Natural killer cell (primary cell): ENCODE data around the gene PKM. TPM values are rescaled to one million over a fixed set of nuclear protein-coding genes. Genes with fewer than 3 reads are reported as not detected.
A peak's percentile ranks its signal among the peaks of the same experiment; 100 is the strongest.

Experiments
- ATAC-seq, 3 donors: fragments of 150-1000 bp in 2 of 3; fragments of 200-7000 bp in 1 of 3; cut with Tn5 transposase; 1 replicate in 1 of 3; 2 replicates in 2 of 3; pipeline ENCODE4 v1.10.0; 2021; ENCODE audit warnings: mild to moderate bottlenecking in 2 of 3, moderate library complexity in 2 of 3
- DNase-seq, 2 donors: peaks; one replicate each; pipeline versions ENCODE4 v3.0.0 to v3.0.0-alpha.2; 2013 to 2021; ENCODE audit warnings: mixed read lengths in 1 of 2
- H3K27ac ChIP-seq: one replicate; pipeline ENCODE4 v1.5.1; 2013; ENCODE audit warnings: mild to moderate bottlenecking, low read length
- H3K27me3 ChIP-seq: one replicate; pipeline ENCODE4 v1.6.1; 2013; ENCODE audit warnings: low read length; ENCODE audit not compliant: control insufficient read depth, insufficient read depth
- H3K36me3 ChIP-seq: one replicate; pipeline ENCODE4 v1.6.1; 2013; ENCODE audit warnings: low read length; ENCODE audit not compliant: control insufficient read depth, insufficient read depth
- H3K4me1 ChIP-seq: one replicate; pipeline ENCODE4 v1.6.1; 2013; ENCODE audit warnings: low read length; ENCODE audit not compliant: control insufficient read depth, insufficient read depth
- H3K4me3 ChIP-seq: one replicate; pipeline ENCODE4 v1.5.1; 2013; ENCODE audit warnings: low read length
- H3K9me3 ChIP-seq: one replicate; pipeline ENCODE4 v1.6.1; 2013; ENCODE audit warnings: low read length; ENCODE audit not compliant: control insufficient read depth, insufficient read depth
- H3K27ac Mint-ChIP-seq, 2 donors: one replicate each; pipeline ENCODE4 v1.8.0; 2022; ENCODE audit warnings: mild to moderate bottlenecking in 2 of 2, mixed read lengths in 2 of 2, moderate library complexity in 1 of 2
- H3K27me3 Mint-ChIP-seq, 2 donors: one replicate each; pipeline ENCODE4 v1.8.0; 2022; ENCODE audit warnings: low read depth in 2 of 2, mixed read lengths in 2 of 2
- H3K36me3 Mint-ChIP-seq: one replicate; pipeline ENCODE4 v1.8.0; 2022; ENCODE audit warnings: mixed read lengths
- H3K4me1 Mint-ChIP-seq, 2 donors: one replicate each; pipeline ENCODE4 v1.8.0; 2022; ENCODE audit warnings: mixed read lengths in 2 of 2
- H3K4me3 Mint-ChIP-seq: one replicate; pipeline ENCODE4 v1.8.0; 2022; ENCODE audit warnings: mild to moderate bottlenecking, moderate library complexity, mixed read lengths
- H3K9me3 Mint-ChIP-seq, 2 donors: one replicate each; pipeline ENCODE4 v1.8.0; 2022; ENCODE audit warnings: mixed read lengths in 2 of 2
- WGBS: methylation state at CpG from one replicate; pipeline ENCODE4 v1.1.7; 2013; ENCODE audit warnings: missing lambda C conversion rate; ENCODE audit not compliant: insufficient coverage; 5-methylcytosine and 5-hydroxymethylcytosine counted together
- intact Hi-C: fragments of 100-400 bp; cut with micrococcal nuclease; formaldehyde crosslinking; loops from one replicate; pipeline ENCODE4 v1.14.2; 2022
- total RNA-seq, 4 donors: library from RNA; stranded (reverse); fragments of 120-200 nt in 1 of 4; gene quantifications; one replicate each; pipeline versions ENCODE4 v1.2.3 to v1.2.4, GENCODE V29; 2013 to 2022
- TF ChIP-seq, protein P1 (sequence below): fragments of 200-600 bp; IDR thresholded peaks from one replicate; pipeline ENCODE4 v1.8.0; 2022; ENCODE audit warnings: antibody characterized with exemption

The PKM gene
- total RNA-seq, 3 donors from 2014 or later (not counting 1 experiment from before 2014, with no cell fraction given): 121 to 180 (median 155) TPM

DNA sequence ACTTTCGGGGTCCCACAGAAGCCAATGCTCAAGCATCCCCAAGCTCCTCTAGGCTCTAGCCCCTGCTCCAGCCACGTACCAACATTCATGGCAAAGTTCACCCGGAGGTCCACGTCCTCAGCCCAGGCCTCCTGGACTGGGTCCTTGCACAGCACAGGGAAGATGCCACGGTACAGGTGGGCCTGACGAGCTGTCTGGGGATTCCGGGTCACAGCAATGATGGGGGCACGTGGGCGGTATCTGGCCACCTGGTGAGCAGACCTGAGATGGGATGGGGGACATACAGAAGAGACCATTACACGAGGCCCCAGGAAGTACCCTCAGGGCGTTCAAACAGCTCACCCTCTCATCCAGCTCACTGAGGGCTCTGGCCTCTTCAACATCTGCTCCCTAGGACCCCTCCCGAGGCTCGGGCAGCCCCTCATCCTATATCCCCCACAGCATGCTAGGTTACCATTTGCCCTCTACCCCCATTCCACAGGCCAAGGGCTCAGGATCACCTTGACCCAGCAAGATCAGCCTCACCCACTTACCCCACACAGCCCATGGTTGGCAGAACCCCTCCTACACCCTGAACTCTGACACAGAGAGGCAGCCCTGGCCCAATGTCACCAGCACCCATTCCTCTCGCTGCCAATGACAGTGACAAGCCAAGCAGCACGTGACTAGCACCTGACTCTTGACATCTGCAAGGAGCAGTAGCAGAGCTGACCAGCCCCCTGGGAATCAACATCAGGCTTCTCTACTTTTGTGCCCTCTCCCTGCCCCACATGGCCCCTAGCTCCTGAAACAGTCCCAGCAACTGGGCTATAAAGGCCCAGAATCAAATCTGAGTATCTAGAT lies 30.4 kb downstream of the PKM start:
- no peak overlapping the region for H3K4me3 Mint-ChIP-seq
- H3K9me3 Mint-ChIP-seq: no peaks in the 10 kb centered on the region
- ATAC-seq (no peak), DNase-seq (no peak)
- H3K27me3 Mint-ChIP-seq: peaks cover 10 to 16% of the 10 kb centered on the region in 2 donors
- H3K27ac Mint-ChIP-seq: peak overlapping the region in 1 of 2 donors; percentile 36
- peaks cover 5% of the 10 kb centered on the region in 2 donors for H3K4me1 Mint-ChIP-seq
- no peak overlapping the region for H3K4me3 ChIP-seq
- no peak overlapping the region for H3K27ac ChIP-seq
- intact Hi-C loops: no loop called here
- H3K27me3 ChIP-seq: peaks cover 2% of the 10 kb centered on the region
- WGBS: 91% methylated on average over 15 of the region's 15 CpGs
- peaks cover 71% of the 10 kb centered on the region for H3K36me3 ChIP-seq
- TF ChIP-seq, protein P1, sequence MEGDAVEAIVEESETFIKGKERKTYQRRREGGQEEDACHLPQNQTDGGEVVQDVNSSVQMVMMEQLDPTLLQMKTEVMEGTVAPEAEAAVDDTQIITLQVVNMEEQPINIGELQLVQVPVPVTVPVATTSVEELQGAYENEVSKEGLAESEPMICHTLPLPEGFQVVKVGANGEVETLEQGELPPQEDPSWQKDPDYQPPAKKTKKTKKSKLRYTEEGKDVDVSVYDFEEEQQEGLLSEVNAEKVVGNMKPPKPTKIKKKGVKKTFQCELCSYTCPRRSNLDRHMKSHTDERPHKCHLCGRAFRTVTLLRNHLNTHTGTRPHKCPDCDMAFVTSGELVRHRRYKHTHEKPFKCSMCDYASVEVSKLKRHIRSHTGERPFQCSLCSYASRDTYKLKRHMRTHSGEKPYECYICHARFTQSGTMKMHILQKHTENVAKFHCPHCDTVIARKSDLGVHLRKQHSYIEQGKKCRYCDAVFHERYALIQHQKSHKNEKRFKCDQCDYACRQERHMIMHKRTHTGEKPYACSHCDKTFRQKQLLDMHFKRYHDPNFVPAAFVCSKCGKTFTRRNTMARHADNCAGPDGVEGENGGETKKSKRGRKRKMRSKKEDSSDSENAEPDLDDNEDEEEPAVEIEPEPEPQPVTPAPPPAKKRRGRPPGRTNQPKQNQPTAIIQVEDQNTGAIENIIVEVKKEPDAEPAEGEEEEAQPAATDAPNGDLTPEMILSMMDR: no peak
- H3K36me3 Mint-ChIP-seq: no peaks in the 10 kb centered on the region
- H3K9me3 ChIP-seq: no peaks in the 10 kb centered on the region
- H3K4me1 ChIP-seq: peaks cover 3% of the 10 kb centered on the region

DNA sequence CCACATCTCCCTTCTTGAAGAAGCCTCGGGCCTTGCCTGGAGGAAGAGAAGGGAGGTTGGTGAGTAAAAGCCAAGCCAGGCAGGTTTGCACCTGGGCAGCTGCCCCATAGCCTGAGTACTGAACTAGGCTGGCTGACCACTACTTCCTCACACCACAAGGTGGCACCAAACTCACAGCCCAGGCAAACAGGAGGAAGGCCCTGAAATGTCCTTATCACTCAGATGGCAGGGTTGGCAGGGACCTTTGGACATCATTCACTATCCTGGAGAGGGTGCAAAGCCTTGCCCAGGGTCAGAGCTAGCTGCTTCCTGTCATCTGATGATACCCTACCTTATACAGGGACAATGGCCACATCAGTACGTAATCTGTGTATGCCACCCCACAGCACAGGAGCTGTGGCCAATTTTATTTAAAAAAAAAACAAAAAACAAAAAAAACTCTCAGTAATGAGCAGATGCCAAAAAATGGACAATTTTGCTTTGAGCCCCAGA lies 31.2 kb downstream of the PKM start:
- peaks cover 6% of the 10 kb centered on the region for H3K4me1 ChIP-seq
- H3K27ac ChIP-seq: no peak overlapping the region
- peaks cover 2% of the 10 kb centered on the region for H3K27me3 ChIP-seq
- TF ChIP-seq, protein P1: peak; percentile 84
- no peak overlapping the region for H3K27ac Mint-ChIP-seq
- WGBS: 66% methylated on average over 2 of the region's 2 CpGs
- no peaks in the 10 kb centered on the region for H3K9me3 ChIP-seq
- peak; percentile 67 to 88 for DNase-seq
- intact Hi-C loops: loop anchor here (1.0 to 10.0 kb wide), 4 partner anchors 29 to 475 kb away; partner anchors contain the start of gene PARP6
- H3K27me3 Mint-ChIP-seq: peaks cover 13 to 16% of the 10 kb centered on the region in 2 donors
- no peaks in the 10 kb centered on the region for H3K36me3 Mint-ChIP-seq
- peaks cover 63% of the 10 kb centered on the region for H3K36me3 ChIP-seq
- ATAC-seq: peak; percentile 82 to 94 (median 84)
- peaks cover 5% of the 10 kb centered on the region in 2 donors for H3K4me1 Mint-ChIP-seq
- H3K4me3 Mint-ChIP-seq: no peak overlapping the region
- no peak overlapping the region for H3K4me3 ChIP-seq
- no peaks in the 10 kb centered on the region for H3K9me3 Mint-ChIP-seq

DNA sequence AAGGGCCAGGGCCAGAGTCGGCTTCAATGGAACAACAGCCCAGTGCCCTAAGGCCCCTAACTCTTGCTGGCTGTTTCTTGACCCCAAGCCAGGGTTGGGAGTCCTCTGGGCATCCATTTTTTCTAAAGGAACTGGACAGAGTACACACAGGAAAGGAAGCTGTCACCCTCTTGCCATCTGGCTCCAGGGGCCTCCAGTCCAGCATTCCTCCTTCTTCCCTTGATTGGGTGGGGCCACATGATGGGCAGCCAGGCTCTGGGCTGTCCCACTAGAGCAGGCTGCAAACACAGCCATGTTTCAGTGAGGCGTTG lies 31.8 kb downstream of the PKM start:
- peaks cover 2% of the 10 kb centered on the region for H3K27me3 ChIP-seq
- H3K27ac ChIP-seq: no peak overlapping the region
- intact Hi-C loops: loop anchor here (1.0 to 10.0 kb wide), 4 partner anchors 29 to 476 kb away; partner anchors contain the start of gene PARP6
- TF ChIP-seq, protein P1: no peak
- no peaks in the 10 kb centered on the region for H3K36me3 Mint-ChIP-seq
- H3K27me3 Mint-ChIP-seq: peaks cover 16% of the 10 kb centered on the region in 2 donors
- WGBS: 98% methylated on average over 2 of the region's 2 CpGs
- no peak for DNase-seq
- H3K4me3 Mint-ChIP-seq: no peak overlapping the region
- H3K27ac Mint-ChIP-seq: no peak overlapping the region
- H3K36me3 ChIP-seq: peaks cover 57% of the 10 kb centered on the region
- no peak overlapping the region for H3K4me3 ChIP-seq
- ATAC-seq: no peak
- peaks cover 6% of the 10 kb centered on the region for H3K4me1 ChIP-seq
- H3K9me3 ChIP-seq: no peaks in the 10 kb centered on the region
- no peaks in the 10 kb centered on the region for H3K9me3 Mint-ChIP-seq
- H3K4me1 Mint-ChIP-seq: peaks cover 5% of the 10 kb centered on the region in 2 donors
